GM19468 (cell line): ENCODE results near the gene ANAPC16.
"Not testable (repeated sequence)": the region's sequence is repeated elsewhere in the genome, so short reads cannot be mapped to it uniquely, and the experiment has no call there.

Experiments used
- ATAC-seq: cut with Tn5 transposase; IDR thresholded peaks from one replicate; pipeline ENCODE4 v1.9.1; 2021; ENCODE audit warnings: mild to moderate bottlenecking, moderate library complexity, moderate number of reproducible peaks; ENCODE audit not compliant: unreplicated experiment; ENCODE audit errors: extremely low read depth

ANAPC16 gene

GRCh38 chr10:72275351-72276012, 59.7 kb downstream of the ANAPC16 start:
- no peak for ATAC-seq

GRCh38 chr10:72276013-72276387, 60.2 kb downstream of the ANAPC16 start:
- ATAC-seq, result no peak

- ATAC-seq, result no peak
Observed at GRCh38 chr10:72276421-72277339, 60.9 kb downstream of the ANAPC16 start.

GRCh38 chr10:72277340-72277995, 61.7 kb downstream of the ANAPC16 start:
- ATAC-seq, result no peak

GRCh38 chr10:72277996-72278667, 62.3 kb downstream of the ANAPC16 start:
- ATAC-seq, result no peak

- no peak for ATAC-seq
Observed at GRCh38 chr10:72278668-72279393, 63.0 kb downstream of the ANAPC16 start.

GRCh38 chr10:72279587-72279986, 63.8 kb downstream of the ANAPC16 start:
- ATAC-seq, result not testable (repeated sequence)

- ATAC-seq, result no peak
Observed at GRCh38 chr10:72283131-72283530, 67.3 kb downstream of the ANAPC16 start.
